Ovary (tissue), 3 donors: Measurements from ENCODE around the gene DGKG.

Experiments used
- CTCF ChIP-seq, 3 donors: fragments of 450-650 bp in 2 of 3; fragments of 200-600 bp in 1 of 3; IDR thresholded peaks; one replicate each; pipeline versions ENCODE4 v1.5.1 to v1.8.0; 2016 to 2022; ENCODE audit warnings: antibody characterized with exemption in 3 of 3, mild to moderate bottlenecking in 1 of 3
- EP300 ChIP-seq: sonication (generic); formaldehyde crosslinking; IDR thresholded peaks from one replicate; pipeline ENCODE4 v1.6.1; 2017; ENCODE audit warnings: antibody characterized with exemption
- POLR2A ChIP-seq: fragments of 450-650 bp; IDR thresholded peaks from one replicate; pipeline ENCODE4 v1.6.1; 2017; ENCODE audit warnings: antibody characterized with exemption, mild to moderate bottlenecking, moderate library complexity
- donor health status: DM: no; HTN: no; CAD: no.

GRCh38 chr3:186246941-186247340 lies 115.1 kb downstream of the DGKG start:
- TF ChIP-seq CTCF (IDR thresholded peaks at IDR 0.05), result no peak
- no peak for TF ChIP-seq EP300
- TF ChIP-seq POLR2A, result no peak
